ENCODE results near the gene SLC38A10.

The SLC38A10 gene

DNA sequence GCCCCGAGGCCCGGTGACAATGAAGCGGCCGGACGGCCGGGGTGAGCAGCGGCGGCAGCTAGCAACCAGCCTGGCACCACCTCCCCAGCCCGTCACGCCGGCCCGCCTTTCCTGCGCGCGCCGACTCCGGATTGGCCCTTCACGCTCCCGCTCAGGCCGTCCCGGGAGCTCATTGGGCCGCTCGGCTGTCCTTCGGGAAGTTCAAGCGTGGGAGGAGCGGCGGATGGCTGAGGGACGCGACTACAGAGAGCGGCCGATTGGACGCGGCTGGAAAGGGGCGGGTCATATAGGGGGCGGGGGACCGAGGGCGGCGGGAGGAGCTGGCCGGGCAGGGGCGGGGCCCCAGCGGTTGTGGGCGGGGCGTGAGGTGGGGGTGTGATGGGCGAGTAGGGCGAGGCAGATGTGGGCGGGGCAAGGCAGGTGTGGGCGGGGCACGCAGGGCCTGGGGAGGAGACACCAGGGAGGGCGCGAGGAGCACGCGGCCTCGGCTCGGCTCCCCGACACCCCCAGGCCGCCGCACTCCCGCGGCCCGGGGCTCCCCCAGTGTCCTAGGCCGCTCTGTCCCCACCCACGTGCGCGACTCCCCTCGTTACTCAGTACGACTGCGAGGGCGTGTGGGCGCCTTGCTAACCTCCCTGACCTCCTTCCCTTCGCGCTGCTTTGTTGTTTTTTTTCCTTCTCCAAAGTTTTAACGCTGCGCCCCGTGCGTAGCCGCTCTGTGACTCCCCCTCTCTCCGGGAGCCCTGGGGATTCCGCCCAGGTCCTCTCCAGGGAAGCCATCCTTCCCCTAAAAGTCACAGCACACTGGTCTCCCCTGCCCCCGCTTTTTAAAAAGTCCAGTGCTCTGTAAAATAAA, 72.0 kb downstream of the SLC38A10 start, which contains the start of gene CEP131:
Gene CEP131 (minus strand): TSS at position 60 of the 856 bp plus-strand sequence. CDS start 2,909 bp downstream, outside the sequence.
- peak within 1 kb of the TSS; percentile 77 for H3K4me3 ChIP-seq (ENCODE audit: control insufficient read depth, low read depth, low read length)
- peak; percentile 90 for DNase-seq (ENCODE audit: low read depth)
- TF ChIP-seq CTCF (IDR thresholded peaks at IDR 0.05; ENCODE audit: control insufficient read depth, insufficient read depth, low read depth, low read length, missing control alignments) = no peak

DNA sequence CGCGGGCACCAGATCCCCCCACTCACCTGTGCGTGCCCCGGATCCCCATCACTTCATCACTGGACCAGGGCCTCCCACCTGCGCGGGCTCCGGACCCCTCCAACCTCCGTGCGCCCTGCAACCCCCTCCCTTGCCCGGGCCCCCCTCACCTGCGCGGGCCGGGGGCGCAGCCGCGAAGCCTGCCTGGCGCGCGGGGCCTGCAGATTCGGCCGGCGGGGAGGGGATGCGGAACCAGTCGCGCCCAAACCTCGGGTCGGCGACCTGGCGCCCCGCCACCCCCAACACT, 72.5 kb downstream of the SLC38A10 start:
- TF ChIP-seq CTCF (IDR thresholded peaks at IDR 0.05; ENCODE audit: control insufficient read depth, insufficient read depth, low read depth, low read length, missing control alignments) = no peak

GRCh38 chr17:81221842-81222619, 73.1 kb downstream of the SLC38A10 start:
- DNase-seq (ENCODE audit: low read depth) = no peak
- no peak for TF ChIP-seq CTCF (IDR thresholded peaks at IDR 0.05; ENCODE audit: control insufficient read depth, insufficient read depth, low read depth, low read length, missing control alignments)
- peak overlapping the region; percentile 77 for H3K4me3 ChIP-seq (ENCODE audit: control insufficient read depth, low read depth, low read length)

More for the DNA sequence above, 72.5 kb downstream of the SLC38A10 start:
- DNase-seq (ENCODE audit: low read depth) = no peak
- H3K4me3 ChIP-seq (ENCODE audit: control insufficient read depth, low read depth, low read length) = peak overlapping the region; percentile 77

DNA sequence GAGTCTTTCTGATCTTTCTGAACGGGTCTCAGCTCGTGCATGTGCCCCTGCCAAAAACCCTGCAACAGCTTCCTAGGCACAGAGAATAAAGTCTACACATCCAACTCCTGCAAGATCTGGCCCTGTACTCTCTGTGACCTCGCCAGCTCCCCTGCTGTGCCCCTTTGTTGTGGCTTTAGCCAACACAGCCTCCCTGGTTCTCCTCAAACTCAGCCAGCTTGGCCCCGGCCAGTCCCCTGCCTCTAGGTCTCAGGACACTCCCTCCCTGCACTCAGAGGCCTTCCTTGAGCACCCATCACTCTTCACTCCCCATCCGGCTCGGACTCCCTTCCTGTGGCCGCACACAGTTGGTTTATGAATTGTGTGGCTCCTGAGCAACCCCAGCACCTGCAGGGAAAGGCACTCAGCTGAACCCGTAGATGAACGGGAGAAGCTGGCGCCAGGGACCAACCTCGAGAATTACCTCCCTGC, 73.7 kb downstream of the SLC38A10 start:
- DNase-seq (ENCODE audit: low read depth) = no peak
- H3K4me3 ChIP-seq (ENCODE audit: control insufficient read depth, low read depth, low read length) = no peak overlapping the region
- no peak for TF ChIP-seq CTCF (IDR thresholded peaks at IDR 0.05; ENCODE audit: control insufficient read depth, insufficient read depth, low read depth, low read length, missing control alignments)

DNA sequence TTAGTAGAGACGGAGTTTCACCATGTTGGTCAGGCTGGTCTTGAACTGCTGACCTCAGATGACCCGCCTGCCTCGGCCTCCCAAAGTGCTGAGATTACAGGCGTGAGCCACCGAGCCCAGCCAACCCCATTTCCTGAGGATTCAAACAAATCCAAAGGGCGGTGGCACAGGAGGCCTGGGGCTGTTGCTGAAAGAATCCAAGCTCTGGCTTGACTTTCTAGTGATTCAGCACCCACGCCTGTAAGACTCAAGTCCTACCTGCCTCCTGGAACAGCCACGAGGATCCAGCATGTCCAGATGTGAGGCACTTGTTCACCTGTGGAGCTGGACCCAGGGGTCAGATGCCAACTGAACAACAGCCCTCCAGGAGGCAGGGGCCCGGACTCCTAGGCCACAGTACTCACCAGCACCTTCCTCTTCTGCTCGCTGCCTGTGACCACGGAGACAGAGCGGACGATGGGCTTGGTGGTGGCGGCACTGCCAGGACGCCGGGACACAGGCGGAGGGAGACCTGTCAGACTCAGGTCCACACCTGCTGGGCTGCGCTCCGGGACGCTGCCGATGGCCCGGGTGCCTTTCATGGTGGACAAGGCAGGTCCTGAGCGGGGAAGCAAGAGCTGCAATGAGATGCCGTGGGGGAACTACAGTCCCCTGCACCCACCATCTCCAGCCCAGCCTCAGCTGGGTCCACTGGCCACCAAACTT, 75.5 kb downstream of the SLC38A10 start:
- no peak for TF ChIP-seq CTCF (IDR thresholded peaks at IDR 0.05; ENCODE audit: control insufficient read depth, insufficient read depth, low read depth, low read length, missing control alignments)
- H3K4me3 ChIP-seq (ENCODE audit: control insufficient read depth, low read depth, low read length) = no peak overlapping the region
- no peak for DNase-seq (ENCODE audit: low read depth)

GRCh38 chr17:81218991-81219390, 76.1 kb downstream of the SLC38A10 start:
- TF ChIP-seq CTCF (IDR thresholded peaks at IDR 0.05; ENCODE audit: control insufficient read depth, insufficient read depth, low read depth, low read length, missing control alignments) = no peak
- DNase-seq (ENCODE audit: low read depth) = no peak
- no peak overlapping the region for H3K4me3 ChIP-seq (ENCODE audit: control insufficient read depth, low read depth, low read length)
